SK-N-MC (cell line): ENCODE measurements around the gene AQP9.

ENCODE experiments used
- FOXP2 ChIP-seq: optimal IDR thresholded peaks from 2 replicates; pipeline ENCODE3; 2011; ENCODE audit warnings: mild to moderate bottlenecking, moderate library complexity; ENCODE audit not compliant: insufficient read depth; ENCODE audit errors: extremely low read length, control extremely low read depth
- POLR2AphosphoS5 ChIP-seq: IDR thresholded peaks from 2 replicates; pipeline ENCODE4 v1.6.1; 2012; ENCODE audit warnings: mild to moderate bottlenecking, low read depth, low read length, borderline replicate concordance

DNA sequence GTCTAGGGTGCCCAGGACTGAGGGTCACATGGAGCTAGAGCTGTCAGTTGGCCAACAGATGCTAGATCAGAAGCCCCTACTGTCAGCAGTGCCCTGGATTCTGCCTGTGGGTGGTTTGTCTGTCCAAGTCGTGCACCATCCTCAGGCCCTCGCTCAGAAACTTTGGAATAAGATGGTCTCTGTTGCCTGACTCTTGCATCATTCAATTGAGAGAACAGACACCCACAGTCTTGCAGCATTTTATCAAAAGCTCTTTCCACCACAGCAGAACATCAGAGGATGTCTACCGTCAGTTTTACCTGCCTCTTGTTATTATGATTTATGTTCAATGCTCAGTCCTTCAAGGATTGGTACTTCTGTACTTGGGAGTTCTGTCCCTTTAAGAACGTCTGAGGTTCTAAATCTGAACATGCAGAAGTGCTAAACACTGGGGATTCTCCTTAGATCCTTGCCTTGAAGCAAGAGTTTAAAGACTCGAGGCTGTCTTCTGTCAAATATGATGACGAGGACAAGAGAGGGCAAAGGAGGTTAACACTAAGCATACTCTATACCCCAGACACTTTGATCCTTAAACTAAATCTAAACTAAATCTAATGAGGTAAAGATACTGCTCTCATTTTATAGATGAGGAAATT lies 4.8 kb downstream of the AQP9 start:
- TF ChIP-seq FOXP2 (no peak), POLR2AphosphoS5 (no peak)
